ENCODE measurements around the gene COL6A3.

COL6A3 gene, protein sequence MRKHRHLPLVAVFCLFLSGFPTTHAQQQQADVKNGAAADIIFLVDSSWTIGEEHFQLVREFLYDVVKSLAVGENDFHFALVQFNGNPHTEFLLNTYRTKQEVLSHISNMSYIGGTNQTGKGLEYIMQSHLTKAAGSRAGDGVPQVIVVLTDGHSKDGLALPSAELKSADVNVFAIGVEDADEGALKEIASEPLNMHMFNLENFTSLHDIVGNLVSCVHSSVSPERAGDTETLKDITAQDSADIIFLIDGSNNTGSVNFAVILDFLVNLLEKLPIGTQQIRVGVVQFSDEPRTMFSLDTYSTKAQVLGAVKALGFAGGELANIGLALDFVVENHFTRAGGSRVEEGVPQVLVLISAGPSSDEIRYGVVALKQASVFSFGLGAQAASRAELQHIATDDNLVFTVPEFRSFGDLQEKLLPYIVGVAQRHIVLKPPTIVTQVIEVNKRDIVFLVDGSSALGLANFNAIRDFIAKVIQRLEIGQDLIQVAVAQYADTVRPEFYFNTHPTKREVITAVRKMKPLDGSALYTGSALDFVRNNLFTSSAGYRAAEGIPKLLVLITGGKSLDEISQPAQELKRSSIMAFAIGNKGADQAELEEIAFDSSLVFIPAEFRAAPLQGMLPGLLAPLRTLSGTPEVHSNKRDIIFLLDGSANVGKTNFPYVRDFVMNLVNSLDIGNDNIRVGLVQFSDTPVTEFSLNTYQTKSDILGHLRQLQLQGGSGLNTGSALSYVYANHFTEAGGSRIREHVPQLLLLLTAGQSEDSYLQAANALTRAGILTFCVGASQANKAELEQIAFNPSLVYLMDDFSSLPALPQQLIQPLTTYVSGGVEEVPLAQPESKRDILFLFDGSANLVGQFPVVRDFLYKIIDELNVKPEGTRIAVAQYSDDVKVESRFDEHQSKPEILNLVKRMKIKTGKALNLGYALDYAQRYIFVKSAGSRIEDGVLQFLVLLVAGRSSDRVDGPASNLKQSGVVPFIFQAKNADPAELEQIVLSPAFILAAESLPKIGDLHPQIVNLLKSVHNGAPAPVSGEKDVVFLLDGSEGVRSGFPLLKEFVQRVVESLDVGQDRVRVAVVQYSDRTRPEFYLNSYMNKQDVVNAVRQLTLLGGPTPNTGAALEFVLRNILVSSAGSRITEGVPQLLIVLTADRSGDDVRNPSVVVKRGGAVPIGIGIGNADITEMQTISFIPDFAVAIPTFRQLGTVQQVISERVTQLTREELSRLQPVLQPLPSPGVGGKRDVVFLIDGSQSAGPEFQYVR (N-terminal part only)
- 3.1 to 11.2 (median 3.5) reads per million in 3 donors for total RNA-seq

DNA sequence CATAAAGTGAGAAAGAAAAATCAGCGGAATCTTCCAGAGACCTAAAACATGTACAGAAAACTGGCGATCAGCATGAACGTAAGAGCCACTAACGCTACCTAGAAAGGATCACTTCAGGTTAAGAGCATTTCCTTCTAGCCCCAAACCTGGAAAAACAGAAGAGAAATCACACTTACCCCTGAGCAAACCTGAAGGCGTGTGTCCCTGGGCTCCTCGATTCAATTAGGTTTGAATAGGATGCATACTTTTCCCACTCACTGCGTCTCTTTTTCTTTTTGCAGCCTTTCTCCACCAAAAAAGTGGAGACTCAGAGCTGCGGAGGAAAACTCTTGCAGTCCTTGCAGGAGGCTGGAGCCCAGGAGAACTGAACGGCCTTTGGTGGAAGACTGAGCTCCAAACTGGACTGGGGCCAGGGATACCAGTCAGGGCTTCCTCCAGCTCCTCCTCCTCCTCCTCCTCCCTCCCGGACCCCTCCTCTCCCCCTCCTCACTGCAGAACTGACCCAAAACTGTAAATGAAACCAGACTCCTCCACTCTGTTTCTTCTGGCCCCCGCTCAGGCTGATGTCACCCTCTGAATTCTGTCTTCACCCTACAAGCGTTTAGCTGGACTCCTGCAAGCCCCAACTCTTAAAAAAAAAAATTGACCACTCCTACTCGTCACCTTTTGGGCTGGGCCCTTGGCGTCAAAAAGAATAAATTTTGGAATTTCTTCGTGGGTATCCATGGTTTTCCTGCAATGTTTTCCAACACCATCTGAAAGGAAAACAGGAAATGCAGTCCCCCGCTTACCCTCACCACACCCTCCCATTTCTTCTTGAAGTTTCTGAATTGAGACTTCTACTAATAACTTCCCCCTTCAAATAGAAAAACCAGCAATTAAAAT is at the start of gene COL6A3:
COL6A3 (minus strand) TSS at position 388 of the 885 bp plus-strand sequence. CDS start 17,347 bp downstream, outside the sequence.
- no peaks in the 10 kb centered on the region for H3K27me3 ChIP-seq (replicated peaks; ENCODE audit: control insufficient read depth, insufficient read depth, low read length, poor library complexity, severe bottlenecking)
- no peak within 1 kb of the TSS for H3K27ac ChIP-seq (ENCODE audit: insufficient read depth, low read length, poor library complexity, severe bottlenecking)
- H3K36me3 ChIP-seq (ENCODE audit: control insufficient read depth, insufficient read depth, low read length), result no peaks in the 10 kb centered on the region
- no peaks in the 10 kb centered on the region for H3K9me3 ChIP-seq (ENCODE audit: control insufficient read depth, low read length)
- no peak within 1 kb of the TSS for H3K4me3 ChIP-seq (ENCODE audit: insufficient read depth, low read depth, low read length, poor library complexity, severe bottlenecking)
- no peaks in the 10 kb centered on the region for H3K4me1 ChIP-seq (ENCODE audit: control insufficient read depth, insufficient read depth, low read length, poor library complexity, severe bottlenecking)
- DNase-seq, result no peak

DNA sequence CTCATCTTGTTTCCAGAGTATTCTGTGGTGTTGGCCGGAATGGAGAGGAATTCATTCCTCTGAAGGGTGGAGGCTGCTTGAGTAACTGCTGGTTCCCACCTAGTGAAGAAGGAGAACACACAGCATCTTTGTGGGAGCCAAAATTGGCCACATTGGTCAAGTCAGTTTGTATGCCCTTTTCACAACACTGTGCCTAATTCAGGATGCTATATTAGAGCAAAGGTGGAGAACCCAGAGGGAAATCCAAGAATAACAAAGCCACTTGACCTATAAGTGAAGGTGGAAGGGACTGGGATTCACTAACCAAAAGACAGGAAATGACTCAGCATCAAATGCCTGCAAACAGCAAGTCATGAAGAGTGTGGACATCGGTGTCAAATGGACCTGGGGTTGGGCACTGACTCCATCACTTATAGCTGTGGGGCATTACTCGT is 45.8 kb upstream of the COL6A3 start:
- H3K9me3 ChIP-seq (ENCODE audit: control insufficient read depth, low read length), result no peaks in the 10 kb centered on the region
- DNase-seq, result no peak
- no peaks in the 10 kb centered on the region for H3K4me1 ChIP-seq (ENCODE audit: control insufficient read depth, insufficient read depth, low read length, poor library complexity, severe bottlenecking)
- H3K36me3 ChIP-seq (ENCODE audit: control insufficient read depth, insufficient read depth, low read length), result no peaks in the 10 kb centered on the region
- no peak overlapping the region for H3K4me3 ChIP-seq (ENCODE audit: insufficient read depth, low read depth, low read length, poor library complexity, severe bottlenecking)
- no peaks in the 10 kb centered on the region for H3K27me3 ChIP-seq (replicated peaks; ENCODE audit: control insufficient read depth, insufficient read depth, low read length, poor library complexity, severe bottlenecking)
- H3K27ac ChIP-seq (ENCODE audit: insufficient read depth, low read length, poor library complexity, severe bottlenecking), result no peak overlapping the region

DNA sequence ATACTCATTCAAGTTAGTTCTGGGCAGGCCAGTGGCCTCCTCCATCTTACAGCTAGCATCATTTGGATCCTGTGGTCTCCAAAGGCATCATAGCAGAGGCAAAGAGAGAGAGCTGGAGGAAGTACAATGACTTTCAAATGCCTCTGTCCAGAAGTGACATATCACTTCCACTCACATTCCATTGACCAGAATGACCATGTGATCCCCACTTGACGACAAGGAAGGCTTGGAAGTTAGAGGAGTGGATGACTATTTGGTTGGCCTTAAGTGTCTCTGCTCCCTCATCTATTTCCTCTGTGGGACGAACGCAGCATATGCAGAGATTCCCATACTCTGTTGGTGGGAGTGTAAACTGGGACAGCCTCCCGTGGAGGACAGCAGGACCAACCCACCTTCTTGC is 45.3 kb upstream of the COL6A3 start:
- no peak for DNase-seq
- Histone ChIP-seq H3K27me3 (replicated peaks; ENCODE audit: control insufficient read depth, insufficient read depth, low read length, poor library complexity, severe bottlenecking) (no peaks in the 10 kb centered on the region), H3K27ac (ENCODE audit: insufficient read depth, low read length, poor library complexity, severe bottlenecking) (no peak overlapping the region), H3K9me3 (ENCODE audit: control insufficient read depth, low read length) (no peaks in the 10 kb centered on the region), H3K4me1 (ENCODE audit: control insufficient read depth, insufficient read depth, low read length, poor library complexity, severe bottlenecking) (no peaks in the 10 kb centered on the region), H3K4me3 (ENCODE audit: insufficient read depth, low read depth, low read length, poor library complexity, severe bottlenecking) (no peak overlapping the region), H3K36me3 (ENCODE audit: control insufficient read depth, insufficient read depth, low read length) (no peaks in the 10 kb centered on the region)

DNA sequence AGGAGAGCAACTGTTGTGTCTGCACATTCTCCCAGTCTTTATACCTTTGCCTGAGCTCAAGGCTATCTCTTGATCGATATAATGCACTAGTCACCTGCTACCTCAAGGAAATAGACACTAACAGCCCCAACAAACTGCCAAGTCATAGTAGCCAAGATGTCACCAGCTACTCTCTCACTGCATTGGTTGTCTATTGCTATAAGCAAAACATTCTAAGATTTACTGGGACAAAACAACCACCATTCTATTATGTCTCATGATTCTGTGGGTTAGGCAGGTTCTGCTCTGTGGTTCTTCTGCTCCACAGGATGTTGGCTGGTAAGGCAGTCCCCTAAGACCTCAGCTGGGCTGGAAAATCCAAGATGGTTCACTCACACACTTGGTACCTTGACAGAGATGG is 44.6 kb upstream of the COL6A3 start:
- no peaks in the 10 kb centered on the region for H3K27me3 ChIP-seq (replicated peaks; ENCODE audit: control insufficient read depth, insufficient read depth, low read length, poor library complexity, severe bottlenecking)
- no peaks in the 10 kb centered on the region for H3K36me3 ChIP-seq (ENCODE audit: control insufficient read depth, insufficient read depth, low read length)
- H3K27ac ChIP-seq (ENCODE audit: insufficient read depth, low read length, poor library complexity, severe bottlenecking), result no peak overlapping the region
- no peaks in the 10 kb centered on the region for H3K9me3 ChIP-seq (ENCODE audit: control insufficient read depth, low read length)
- H3K4me3 ChIP-seq (ENCODE audit: insufficient read depth, low read depth, low read length, poor library complexity, severe bottlenecking), result no peak overlapping the region
- no peak for DNase-seq
- H3K4me1 ChIP-seq (ENCODE audit: control insufficient read depth, insufficient read depth, low read length, poor library complexity, severe bottlenecking), result no peaks in the 10 kb centered on the region

DNA sequence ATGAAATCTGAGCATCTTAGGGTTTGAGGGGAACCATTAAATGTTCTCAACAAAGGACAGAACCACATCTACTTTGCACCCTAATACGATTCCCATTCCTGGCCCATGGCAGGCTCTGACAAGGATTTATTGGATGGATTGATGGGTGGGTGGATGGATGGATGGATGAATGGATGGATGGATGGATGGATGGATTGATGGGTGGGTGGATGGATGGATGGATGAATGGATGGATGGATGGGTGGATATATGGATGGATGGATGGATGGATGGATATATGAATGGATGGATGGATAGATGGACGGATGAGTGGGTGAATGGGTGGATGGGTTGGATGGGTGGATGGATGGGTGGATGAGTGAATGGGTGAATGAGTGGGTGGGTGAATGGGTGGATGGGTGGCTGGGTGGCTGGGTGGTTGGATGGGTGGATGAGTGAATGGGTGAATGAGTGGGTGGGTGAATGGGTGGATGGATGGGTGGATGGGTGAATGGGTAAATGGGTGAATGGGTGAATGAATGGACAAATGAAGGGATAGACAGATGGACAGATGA is 43.5 kb upstream of the COL6A3 start:
- no peaks in the 10 kb centered on the region for H3K9me3 ChIP-seq (ENCODE audit: control insufficient read depth, low read length)
- H3K27me3 ChIP-seq (replicated peaks; ENCODE audit: control insufficient read depth, insufficient read depth, low read length, poor library complexity, severe bottlenecking), result no peaks in the 10 kb centered on the region
- no peak overlapping the region for H3K27ac ChIP-seq (ENCODE audit: insufficient read depth, low read length, poor library complexity, severe bottlenecking)
- no peaks in the 10 kb centered on the region for H3K36me3 ChIP-seq (ENCODE audit: control insufficient read depth, insufficient read depth, low read length)
- no peak overlapping the region for H3K4me3 ChIP-seq (ENCODE audit: insufficient read depth, low read depth, low read length, poor library complexity, severe bottlenecking)
- no peaks in the 10 kb centered on the region for H3K4me1 ChIP-seq (ENCODE audit: control insufficient read depth, insufficient read depth, low read length, poor library complexity, severe bottlenecking)
- no peak for DNase-seq

DNA sequence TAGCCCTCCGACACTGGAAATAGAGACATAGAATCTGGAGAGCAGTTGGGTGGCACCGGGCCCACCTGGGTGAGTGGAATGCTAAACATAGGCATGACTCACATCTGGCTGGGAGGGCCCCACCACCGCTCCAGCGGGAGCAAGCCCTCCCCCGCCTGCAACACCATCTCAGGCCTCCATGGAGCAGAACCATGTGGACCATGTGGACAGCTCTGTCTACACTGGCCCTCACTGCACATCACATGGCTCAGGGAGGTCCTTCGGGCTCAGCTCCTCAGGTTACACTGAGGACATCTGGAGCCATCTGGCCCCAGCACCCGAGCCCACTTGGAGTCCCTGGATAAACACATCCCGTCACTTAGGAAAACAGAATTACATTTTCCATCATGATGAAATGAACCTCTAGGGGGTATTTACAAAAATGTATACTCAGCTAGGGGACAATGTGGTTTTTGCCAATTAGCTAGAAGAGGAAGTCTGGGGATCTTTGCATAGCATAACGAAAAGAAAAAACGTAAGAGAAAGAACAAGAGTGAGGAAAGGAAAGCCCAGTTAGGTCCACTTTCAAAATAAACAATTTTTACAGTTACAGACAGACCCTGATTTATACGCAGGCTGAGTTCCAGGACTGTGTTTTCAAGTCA is 42.4 kb upstream of the COL6A3 start:
- DNase-seq, result no peak
- no peaks in the 10 kb centered on the region for H3K27me3 ChIP-seq (replicated peaks; ENCODE audit: control insufficient read depth, insufficient read depth, low read length, poor library complexity, severe bottlenecking)
- no peaks in the 10 kb centered on the region for H3K36me3 ChIP-seq (ENCODE audit: control insufficient read depth, insufficient read depth, low read length)
- H3K4me3 ChIP-seq (ENCODE audit: insufficient read depth, low read depth, low read length, poor library complexity, severe bottlenecking), result no peak overlapping the region
- H3K27ac ChIP-seq (ENCODE audit: insufficient read depth, low read length, poor library complexity, severe bottlenecking), result no peak overlapping the region
- no peaks in the 10 kb centered on the region for H3K9me3 ChIP-seq (ENCODE audit: control insufficient read depth, low read length)
- H3K4me1 ChIP-seq (ENCODE audit: control insufficient read depth, insufficient read depth, low read length, poor library complexity, severe bottlenecking), result no peaks in the 10 kb centered on the region

DNA sequence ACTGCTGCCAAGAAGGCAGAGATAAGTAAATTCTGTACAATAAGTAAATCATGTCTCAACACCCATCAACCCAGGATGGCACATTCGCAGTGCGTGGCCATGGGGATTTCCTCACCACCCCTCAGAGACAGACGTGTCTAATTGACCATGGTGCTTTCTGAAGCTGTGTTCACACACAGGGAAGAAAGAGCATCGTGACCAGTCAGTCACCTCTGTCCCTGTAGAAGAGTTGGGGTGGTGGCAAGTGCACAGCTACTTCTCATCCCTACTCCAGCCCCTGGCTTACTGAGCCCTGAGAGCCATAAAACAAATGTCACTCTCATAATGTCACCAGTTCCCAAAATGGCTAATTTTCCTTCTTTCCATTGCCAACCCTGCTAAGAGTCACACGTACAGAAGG is 41.8 kb upstream of the COL6A3 start:
- Histone ChIP-seq H3K27ac (ENCODE audit: insufficient read depth, low read length, poor library complexity, severe bottlenecking) (no peak overlapping the region), H3K9me3 (ENCODE audit: control insufficient read depth, low read length) (no peaks in the 10 kb centered on the region), H3K27me3 (replicated peaks; ENCODE audit: control insufficient read depth, insufficient read depth, low read length, poor library complexity, severe bottlenecking) (no peaks in the 10 kb centered on the region), H3K4me1 (ENCODE audit: control insufficient read depth, insufficient read depth, low read length, poor library complexity, severe bottlenecking) (no peaks in the 10 kb centered on the region), H3K4me3 (ENCODE audit: insufficient read depth, low read depth, low read length, poor library complexity, severe bottlenecking) (no peak overlapping the region), H3K36me3 (ENCODE audit: control insufficient read depth, insufficient read depth, low read length) (no peaks in the 10 kb centered on the region)
- no peak for DNase-seq

DNA sequence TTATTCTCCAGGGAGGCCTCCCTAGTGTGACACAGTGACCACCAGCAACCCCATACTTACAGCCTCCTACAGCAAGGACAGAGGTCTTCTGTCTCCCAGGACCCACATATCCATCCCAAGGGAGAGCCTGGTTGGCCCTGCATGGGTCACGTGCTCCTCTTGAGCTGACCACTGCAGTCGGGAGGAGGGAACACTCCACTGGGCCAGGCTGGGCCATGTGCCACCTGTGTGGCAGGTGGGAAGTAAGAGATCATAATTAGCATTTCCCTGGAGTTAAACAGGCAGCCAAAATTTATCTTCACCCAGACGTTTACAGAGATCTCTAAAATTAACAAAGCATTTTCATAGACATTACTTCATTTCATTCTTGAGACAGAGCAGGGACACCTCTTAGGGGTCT is 39.7 kb upstream of the COL6A3 start:
- Histone ChIP-seq H3K4me1 (ENCODE audit: control insufficient read depth, insufficient read depth, low read length, poor library complexity, severe bottlenecking) (no peaks in the 10 kb centered on the region), H3K27me3 (replicated peaks; ENCODE audit: control insufficient read depth, insufficient read depth, low read length, poor library complexity, severe bottlenecking) (no peaks in the 10 kb centered on the region), H3K9me3 (ENCODE audit: control insufficient read depth, low read length) (no peaks in the 10 kb centered on the region), H3K36me3 (ENCODE audit: control insufficient read depth, insufficient read depth, low read length) (no peaks in the 10 kb centered on the region), H3K4me3 (ENCODE audit: insufficient read depth, low read depth, low read length, poor library complexity, severe bottlenecking) (no peak overlapping the region), H3K27ac (ENCODE audit: insufficient read depth, low read length, poor library complexity, severe bottlenecking) (no peak overlapping the region)
- DNase-seq, result no peak
